BLaER1 treated with 17β-estradiol and CSF1 and Interleukin-3, amounts not matched to agents 10 nM and 100 nM (cell line): Measurements from ENCODE around the gene NDUFA6.
A peak's percentile ranks its signal among the peaks of the same experiment; 100 is the strongest.
"Not testable (repeated sequence)": the region's sequence is repeated elsewhere in the genome, so short reads cannot be mapped to it uniquely, and the experiment has no call there.

ENCODE experiments used
- H3K27ac ChIP-seq, 11 experiments: shearing (Covaris generic); formaldehyde crosslinking; 2 replicates each; pipeline ENCODE4 v1.8.1; 2022
- H3K27me3 ChIP-seq, 11 experiments: shearing (Covaris generic); formaldehyde crosslinking; 2 replicates each; pipeline ENCODE4 v1.8.1; 2022
- H3K36me3 ChIP-seq, 11 experiments: shearing (Covaris generic); formaldehyde crosslinking; 2 replicates each; pipeline ENCODE4 v1.8.1; 2022
- H3K4me1 ChIP-seq, 10 experiments: shearing (Covaris generic); formaldehyde crosslinking; 2 replicates each; pipeline ENCODE4 v1.8.1; 2022
- H3K4me2 ChIP-seq, 11 experiments: shearing (Covaris generic); formaldehyde crosslinking; 2 replicates each; pipeline ENCODE4 v1.8.1; 2022
- H3K4me3 ChIP-seq, 10 experiments: shearing (Covaris generic); formaldehyde crosslinking; 2 replicates each; pipeline ENCODE4 v1.8.1; 2022
- H3K9ac ChIP-seq, 11 experiments: shearing (Covaris generic); formaldehyde crosslinking; 2 replicates each; pipeline ENCODE4 v1.8.1; 2022
- H3K9me3 ChIP-seq, 11 experiments: shearing (Covaris generic); formaldehyde crosslinking; replicated peaks in 1 of 11; 2 replicates each; pipeline ENCODE4 v1.8.1; 2022
- H4K20me1 ChIP-seq, 11 experiments: shearing (Covaris generic); formaldehyde crosslinking; 2 replicates each; pipeline ENCODE4 v1.8.1; 2022
- Cebpa-rat ChIP-seq, 11 experiments: shearing (Covaris generic); IDR thresholded peaks; 2 replicates each; pipeline ENCODE4 v1.8.1; 2022

The NDUFA6 gene

GRCh38 chr22:42131562-42131961 is 41.0 kb upstream of the NDUFA6 start:
- H3K4me2 ChIP-seq, result no peak overlapping the region
- H4K20me1 ChIP-seq, result no peaks in the 10 kb centered on the region
- H3K4me1 ChIP-seq, result peaks cover 0 to 29% (median 24%) of the 10 kb centered on the region in 10 experiments; a peak in 14 of 20 replicates
- no peaks in the 10 kb centered on the region for H3K27me3 ChIP-seq
- H3K9ac ChIP-seq, result no peak overlapping the region
- no peaks in the 10 kb centered on the region for H3K9me3 ChIP-seq
- no peak overlapping the region for H3K4me3 ChIP-seq
- H3K27ac ChIP-seq, result no peak overlapping the region
- H3K36me3 ChIP-seq, result no peaks in the 10 kb centered on the region
- no peak for TF ChIP-seq Cebpa-rat (IDR thresholded peaks at IDR 0.05)

GRCh38 chr22:42130639-42131431 is 40.3 kb upstream of the NDUFA6 start, which contains the start of gene CYP2D6:
TSS of gene CYP2D6 (minus strand) at chr22:42130810. CDS start at chr22:42130791, 19 bp downstream.
- not testable (repeated sequence) for H3K9ac ChIP-seq, H4K20me1 ChIP-seq, H3K4me2 ChIP-seq, H3K9me3 ChIP-seq, H3K4me3 ChIP-seq, H3K36me3 ChIP-seq, H3K27ac ChIP-seq, H3K27me3 ChIP-seq
- peaks cover 0 to 29% (median 24%) of the 10 kb centered on the region in 10 experiments; a peak in 14 of 20 replicates for H3K4me1 ChIP-seq

- H3K36me3 ChIP-seq, H3K27me3 ChIP-seq, H3K9ac ChIP-seq, H3K4me3 ChIP-seq, H3K27ac ChIP-seq, H3K4me2 ChIP-seq, H4K20me1 ChIP-seq, H3K9me3 ChIP-seq: not testable (repeated sequence)
- peaks cover 0 to 29% (median 24%) of the 10 kb centered on the region in 10 experiments; a peak in 14 of 20 replicates for H3K4me1 ChIP-seq
Measured at GRCh38 chr22:42130182-42130581, 39.6 kb upstream of the NDUFA6 start.

GRCh38 chr22:42128776-42129694 is 38.5 kb upstream of the NDUFA6 start:
- H3K9ac ChIP-seq, H3K4me2 ChIP-seq, H3K27me3 ChIP-seq, H3K9me3 ChIP-seq, H3K27ac ChIP-seq, H4K20me1 ChIP-seq, H3K36me3 ChIP-seq, H3K4me3 ChIP-seq: not testable (repeated sequence)
- H3K4me1 ChIP-seq, result peaks cover 0 to 17% (median 12%) of the 10 kb centered on the region in 10 experiments; a peak in 14 of 20 replicates

- H3K36me3 ChIP-seq, H3K9ac ChIP-seq, H3K27me3 ChIP-seq, H3K9me3 ChIP-seq, H3K4me3 ChIP-seq, H3K4me2 ChIP-seq, H3K27ac ChIP-seq, H3K4me1 ChIP-seq, H4K20me1 ChIP-seq: not testable (repeated sequence)
Measured at GRCh38 chr22:42128007-42128406, 37.4 kb upstream of the NDUFA6 start.

DNA sequence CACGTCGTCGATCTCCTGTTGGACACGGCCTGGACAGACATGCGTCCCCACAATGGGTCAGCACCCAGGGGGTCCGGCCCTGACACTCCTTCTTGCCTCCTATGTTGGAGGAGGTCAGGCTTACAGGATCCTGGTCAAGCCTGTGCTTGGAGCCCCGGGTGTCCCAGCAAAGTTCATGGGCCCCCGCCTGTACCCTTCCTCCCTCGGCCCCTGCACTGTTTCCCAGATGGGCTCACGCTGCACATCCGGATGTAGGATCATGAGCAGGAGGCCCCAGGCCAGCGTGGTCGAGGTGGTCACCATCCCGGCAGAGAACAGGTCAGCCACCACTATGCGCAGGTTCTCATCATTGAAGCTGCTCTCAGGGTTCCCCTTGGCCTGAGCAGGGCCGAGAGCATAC is 37.0 kb upstream of the NDUFA6 start:
- no peaks in the 10 kb centered on the region for H3K36me3 ChIP-seq
- TF ChIP-seq Cebpa-rat (IDR thresholded peaks at IDR 0.05), result no peak
- no peak overlapping the region for H3K9ac ChIP-seq
- no peak overlapping the region for H3K27ac ChIP-seq
- H3K4me2 ChIP-seq, result no peak overlapping the region
- H3K27me3 ChIP-seq, result no peaks in the 10 kb centered on the region
- H3K9me3 ChIP-seq, result no peaks in the 10 kb centered on the region
- H3K4me1 ChIP-seq, result peaks cover 0 to 9% (median 8%) of the 10 kb centered on the region in 10 experiments; a peak in 16 of 20 replicates
- H3K4me3 ChIP-seq, result no peak overlapping the region
- H4K20me1 ChIP-seq, result no peaks in the 10 kb centered on the region

GRCh38 chr22:42123529-42123928 is 33.0 kb upstream of the NDUFA6 start:
- not testable (repeated sequence) for H3K36me3 ChIP-seq, H3K9ac ChIP-seq, H3K4me2 ChIP-seq, H4K20me1 ChIP-seq, H3K4me3 ChIP-seq, H3K9me3 ChIP-seq, H3K27ac ChIP-seq, H3K27me3 ChIP-seq
- H3K4me1 ChIP-seq, result peaks cover 18 to 46% (median 40%) of the 10 kb centered on the region in 10 experiments

GRCh38 chr22:42120231-42121021 is 29.9 kb upstream of the NDUFA6 start:
- H4K20me1 ChIP-seq, H3K27me3 ChIP-seq: not testable (repeated sequence)
- H3K27ac ChIP-seq, result peak overlapping the region in 9 of 11 experiments; percentile 43 to 77 (median 61); a peak in 18 of 22 replicates
- peaks cover 19 to 26% (median 24%) of the 10 kb centered on the region in 11 experiments for H3K9me3 ChIP-seq
- H3K4me2 ChIP-seq, result peak overlapping the region; percentile 76 to 92 (median 84)
- peaks cover 18 to 47% (median 40%) of the 10 kb centered on the region in 10 experiments for H3K4me1 ChIP-seq
- peak overlapping the region in 8 of 11 experiments; percentile 18 to 63 (median 54); a peak in 15 of 22 replicates for H3K9ac ChIP-seq
- H3K4me3 ChIP-seq, result peak overlapping the region in 9 of 10 experiments; percentile 5 to 45 (median 40); a peak in 14 of 20 replicates
- TF ChIP-seq Cebpa-rat (IDR thresholded peaks at IDR 0.05), result 0 out of 22 replicates have a peak, but pooled peaks of 1 of the 11 experiments have one; percentile 8
- peaks cover under 1 to 19% (median 15%) of the 10 kb centered on the region in 11 experiments; a peak in 18 of 22 replicates for H3K36me3 ChIP-seq
